ENCODE data around the gene TSBP1.

DNA sequence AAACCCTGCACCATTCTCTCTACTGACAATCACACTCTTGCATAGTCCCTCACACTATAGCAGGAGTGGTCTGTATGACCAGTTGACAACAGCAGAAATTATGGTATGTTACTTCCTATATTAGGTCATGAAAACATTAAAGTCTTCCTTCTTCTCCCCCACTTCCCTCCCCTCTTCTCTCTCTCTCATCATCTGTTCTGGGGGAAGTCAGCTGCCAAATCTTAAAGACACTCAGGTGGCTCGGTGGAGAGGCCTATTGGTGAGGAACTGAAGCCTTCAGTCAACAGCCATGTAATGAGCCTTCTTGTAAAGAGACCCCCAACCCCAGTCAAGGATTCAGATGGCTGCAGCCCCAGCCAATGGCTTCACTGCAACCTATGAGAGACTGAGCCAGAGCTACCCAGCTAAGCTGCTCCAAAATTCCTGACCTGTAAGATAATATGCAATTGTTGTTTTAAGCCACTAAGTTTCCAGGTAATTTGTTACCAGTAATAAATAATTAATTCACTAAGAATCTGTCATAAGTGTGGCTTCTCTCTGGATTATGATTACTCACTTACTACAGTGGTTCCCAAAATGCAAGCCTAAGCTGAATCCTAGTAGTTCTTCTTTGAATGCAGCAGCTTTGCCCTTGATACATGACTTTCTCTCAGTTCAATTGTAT is 11.2 kb upstream of the TSBP1 start:
- TF ChIP-seq, protein P1, sequence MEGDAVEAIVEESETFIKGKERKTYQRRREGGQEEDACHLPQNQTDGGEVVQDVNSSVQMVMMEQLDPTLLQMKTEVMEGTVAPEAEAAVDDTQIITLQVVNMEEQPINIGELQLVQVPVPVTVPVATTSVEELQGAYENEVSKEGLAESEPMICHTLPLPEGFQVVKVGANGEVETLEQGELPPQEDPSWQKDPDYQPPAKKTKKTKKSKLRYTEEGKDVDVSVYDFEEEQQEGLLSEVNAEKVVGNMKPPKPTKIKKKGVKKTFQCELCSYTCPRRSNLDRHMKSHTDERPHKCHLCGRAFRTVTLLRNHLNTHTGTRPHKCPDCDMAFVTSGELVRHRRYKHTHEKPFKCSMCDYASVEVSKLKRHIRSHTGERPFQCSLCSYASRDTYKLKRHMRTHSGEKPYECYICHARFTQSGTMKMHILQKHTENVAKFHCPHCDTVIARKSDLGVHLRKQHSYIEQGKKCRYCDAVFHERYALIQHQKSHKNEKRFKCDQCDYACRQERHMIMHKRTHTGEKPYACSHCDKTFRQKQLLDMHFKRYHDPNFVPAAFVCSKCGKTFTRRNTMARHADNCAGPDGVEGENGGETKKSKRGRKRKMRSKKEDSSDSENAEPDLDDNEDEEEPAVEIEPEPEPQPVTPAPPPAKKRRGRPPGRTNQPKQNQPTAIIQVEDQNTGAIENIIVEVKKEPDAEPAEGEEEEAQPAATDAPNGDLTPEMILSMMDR (conservative IDR thresholded peaks at IDR 0.05; ENCODE audit: low read length), result no peak
- TF ChIP-seq EZH2phosphoT487 (IDR thresholded peaks at IDR 0.05; ENCODE audit: borderline replicate concordance, low read depth, low read length), result no peak
